ENCODE data around the gene CDAN1.

GRCh38 chr15:42705336-42705735 is 31.6 kb downstream of the CDAN1 start:
- TF ChIP-seq, protein P1, sequence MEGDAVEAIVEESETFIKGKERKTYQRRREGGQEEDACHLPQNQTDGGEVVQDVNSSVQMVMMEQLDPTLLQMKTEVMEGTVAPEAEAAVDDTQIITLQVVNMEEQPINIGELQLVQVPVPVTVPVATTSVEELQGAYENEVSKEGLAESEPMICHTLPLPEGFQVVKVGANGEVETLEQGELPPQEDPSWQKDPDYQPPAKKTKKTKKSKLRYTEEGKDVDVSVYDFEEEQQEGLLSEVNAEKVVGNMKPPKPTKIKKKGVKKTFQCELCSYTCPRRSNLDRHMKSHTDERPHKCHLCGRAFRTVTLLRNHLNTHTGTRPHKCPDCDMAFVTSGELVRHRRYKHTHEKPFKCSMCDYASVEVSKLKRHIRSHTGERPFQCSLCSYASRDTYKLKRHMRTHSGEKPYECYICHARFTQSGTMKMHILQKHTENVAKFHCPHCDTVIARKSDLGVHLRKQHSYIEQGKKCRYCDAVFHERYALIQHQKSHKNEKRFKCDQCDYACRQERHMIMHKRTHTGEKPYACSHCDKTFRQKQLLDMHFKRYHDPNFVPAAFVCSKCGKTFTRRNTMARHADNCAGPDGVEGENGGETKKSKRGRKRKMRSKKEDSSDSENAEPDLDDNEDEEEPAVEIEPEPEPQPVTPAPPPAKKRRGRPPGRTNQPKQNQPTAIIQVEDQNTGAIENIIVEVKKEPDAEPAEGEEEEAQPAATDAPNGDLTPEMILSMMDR (IDR thresholded peaks at IDR 0.05; ENCODE audit: insufficient read depth, low read length, poor library complexity, severe bottlenecking) = no peak
- TF ChIP-seq EZH2phosphoT487 (conservative IDR thresholded peaks at IDR 0.05; ENCODE audit: low read length) = no peak
